HG02973 (cell line): ENCODE results near the gene ATP8B2.
"Not testable (repeated sequence)": the region's sequence is repeated elsewhere in the genome, so short reads cannot be mapped to it uniquely, and the experiment has no call there.

Experiments
- ATAC-seq: cut with Tn5 transposase; IDR thresholded peaks from one replicate; pipeline ENCODE4 v1.9.1; 2021; ENCODE audit warnings: moderate library complexity; ENCODE audit not compliant: unreplicated experiment

ATP8B2 gene

GRCh38 chr1:154321609-154321934 is 3.8 kb upstream of the ATP8B2 start:
- not testable (repeated sequence) for ATAC-seq

GRCh38 chr1:154323493-154323892 is 1.8 kb upstream of the ATP8B2 start:
- ATAC-seq = no peak

- no peak for ATAC-seq
These were observed 1.1 kb upstream of the ATP8B2 start for GRCh38 chr1:154324241-154324640.

GRCh38 chr1:154325583-154326545 is 539 bp downstream of the ATP8B2 start:
- ATAC-seq = no peak

GRCh38 chr1:154326546-154327465 is 1.5 kb downstream of the ATP8B2 start:
- no peak for ATAC-seq

- ATAC-seq = no peak
These were observed 2.4 kb downstream of the ATP8B2 start for GRCh38 chr1:154327466-154328317.

- ATAC-seq = peak; percentile 38
These were observed 3.2 kb downstream of the ATP8B2 start for GRCh38 chr1:154328318-154329151.

- ATAC-seq = no peak
These were observed 3.8 kb downstream of the ATP8B2 start for GRCh38 chr1:154329152-154329521.

- ATAC-seq = no peak
These were observed 4.3 kb downstream of the ATP8B2 start for GRCh38 chr1:154329551-154330131.

- no peak for ATAC-seq
These were observed 5.3 kb downstream of the ATP8B2 start for GRCh38 chr1:154330669-154331068.

GRCh38 chr1:154334079-154335024 is 9.0 kb downstream of the ATP8B2 start:
- ATAC-seq = no peak

- no peak for ATAC-seq
These were observed 9.8 kb downstream of the ATP8B2 start for GRCh38 chr1:154335025-154335714.

- ATAC-seq = no peak
These were observed 12.0 kb downstream of the ATP8B2 start for GRCh38 chr1:154337253-154337894.

- no peak for ATAC-seq
These were observed 13.6 kb downstream of the ATP8B2 start for GRCh38 chr1:154338875-154339274.

- ATAC-seq = not testable (repeated sequence)
These were observed 16.0 kb downstream of the ATP8B2 start for GRCh38 chr1:154341366-154341765.

- ATAC-seq = no peak
These were observed 16.8 kb downstream of the ATP8B2 start for GRCh38 chr1:154342132-154342531.

- ATAC-seq = no peak
These were observed 17.6 kb downstream of the ATP8B2 start for GRCh38 chr1:154342836-154343472.
